ENCODE measurements around the gene OR5B12. TPM values are rescaled to one million over a fixed set of nuclear protein-coding genes. Genes with fewer than 3 reads are reported as not detected.
"Not testable (repeated sequence)": the region's sequence is repeated elsewhere in the genome, so short reads cannot be mapped to it uniquely, and the experiment has no call there.

Gene OR5B12
- total and polyA plus RNA-seq, 2 donors, result 0.07 TPM; not detected in 1

DNA sequence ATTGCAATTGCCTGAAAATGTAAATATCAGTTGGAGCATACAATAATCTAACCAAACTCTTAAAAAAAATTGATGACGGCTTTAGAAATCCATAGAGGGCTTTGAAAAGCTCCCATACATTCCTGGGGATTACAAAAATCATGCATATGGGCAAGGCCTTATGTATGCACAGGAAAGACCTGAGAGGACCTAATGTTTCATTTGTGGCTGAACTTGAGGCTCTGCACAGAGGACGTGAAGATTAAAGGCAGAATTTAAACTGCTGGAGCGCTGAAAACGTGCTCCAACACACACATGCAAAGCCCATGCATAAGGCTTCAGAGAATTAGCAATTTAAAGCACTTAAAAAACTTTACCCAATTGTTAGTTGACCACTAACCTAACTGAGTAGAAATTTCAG, 3.5 kb downstream of the OR5B12 start:
- Histone ChIP-seq H3K4me1 (ENCODE audit: control insufficient read depth in 2 of 2, insufficient read depth in 2 of 2, low read length in 2 of 2) (no peaks in the 10 kb centered on the region), H3K27ac (ENCODE audit: low read depth in 1 of 2, low read length in 1 of 2) (no peak overlapping the region), H3K4me3 (ENCODE audit: low read length in 2 of 2) (no peak overlapping the region), H3K36me3 (ENCODE audit: control insufficient read depth in 2 of 2, insufficient read depth in 2 of 2, low read length in 1 of 2) (no peaks in the 10 kb centered on the region), H3K27me3 (ENCODE audit: control insufficient read depth in 2 of 2, insufficient read depth in 1 of 2, low read length in 1 of 2) (no peaks in the 10 kb centered on the region), H3K9me3 (ENCODE audit: control insufficient read depth in 2 of 2, insufficient read depth in 1 of 2, low read length in 1 of 2) (no peaks in the 10 kb centered on the region)
- DNase-seq (ENCODE audit: low read depth in 6 of 9, low spot score in 9 of 9), result no peak
- WGBS, result 57% methylated on average over 4 of the region's 4 CpGs

DNA sequence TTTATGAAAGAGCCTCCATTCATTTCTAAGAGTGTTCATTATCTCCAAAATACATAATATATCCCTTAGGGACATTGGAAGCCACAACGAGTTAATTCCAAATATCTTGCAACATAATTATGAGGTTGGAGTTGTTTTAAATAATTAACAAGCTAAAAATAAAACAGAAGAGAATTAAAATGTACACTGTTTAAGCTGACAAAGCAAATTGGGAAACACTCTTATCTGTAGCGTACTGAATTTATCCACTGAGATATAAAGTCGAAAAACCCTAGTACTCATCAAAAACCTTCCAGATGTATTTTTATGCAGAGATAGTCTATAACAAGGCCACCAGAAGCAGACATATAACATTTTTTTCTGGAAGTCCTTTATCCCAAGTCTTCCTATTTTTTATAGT, 7.8 kb downstream of the OR5B12 start:
- Histone ChIP-seq H3K27ac (ENCODE audit: low read depth in 1 of 2, low read length in 1 of 2) (no peak overlapping the region), H3K4me1 (ENCODE audit: control insufficient read depth in 2 of 2, insufficient read depth in 2 of 2, low read length in 2 of 2) (no peaks in the 10 kb centered on the region), H3K27me3 (ENCODE audit: control insufficient read depth in 2 of 2, insufficient read depth in 1 of 2, low read length in 1 of 2) (no peaks in the 10 kb centered on the region), H3K9me3 (ENCODE audit: control insufficient read depth in 2 of 2, insufficient read depth in 1 of 2, low read length in 1 of 2) (no peaks in the 10 kb centered on the region), H3K36me3 (ENCODE audit: control insufficient read depth in 2 of 2, insufficient read depth in 2 of 2, low read length in 1 of 2) (no peaks in the 10 kb centered on the region), H3K4me3 (ENCODE audit: low read length in 2 of 2) (no peak overlapping the region)
- 98% methylated on average over 3 of the region's 3 CpGs for WGBS
- DNase-seq (ENCODE audit: low read depth in 6 of 9, low spot score in 9 of 9), result no peak

GRCh38 chr11:58433638-58434203, 8.3 kb downstream of the OR5B12 start:
- DNase-seq (ENCODE audit: low read depth in 6 of 9, low spot score in 9 of 9), result no peak
- 82% methylated on average over 3 of the region's 3 CpGs for WGBS
- Histone ChIP-seq H3K9me3 (ENCODE audit: control insufficient read depth in 2 of 2, insufficient read depth in 1 of 2, low read length in 1 of 2) (no peaks in the 10 kb centered on the region), H3K4me1 (ENCODE audit: control insufficient read depth in 2 of 2, insufficient read depth in 2 of 2, low read length in 2 of 2) (no peaks in the 10 kb centered on the region), H3K27me3 (ENCODE audit: control insufficient read depth in 2 of 2, insufficient read depth in 1 of 2, low read length in 1 of 2) (no peaks in the 10 kb centered on the region), H3K36me3 (ENCODE audit: control insufficient read depth in 2 of 2, insufficient read depth in 2 of 2, low read length in 1 of 2) (no peaks in the 10 kb centered on the region), H3K4me3 (ENCODE audit: low read length in 2 of 2) (no peak overlapping the region), H3K27ac (ENCODE audit: low read depth in 1 of 2, low read length in 1 of 2) (no peak overlapping the region)

- H3K4me3 ChIP-seq (ENCODE audit: low read length in 2 of 2), result no peak overlapping the region
- H3K4me1 ChIP-seq (ENCODE audit: control insufficient read depth in 2 of 2, insufficient read depth in 2 of 2, low read length in 2 of 2), result no peaks in the 10 kb centered on the region
- 66% methylated on average over 1 of the region's 1 CpG for WGBS
- no peak overlapping the region for H3K27ac ChIP-seq (ENCODE audit: low read depth in 1 of 2, low read length in 1 of 2)
- no peaks in the 10 kb centered on the region for H3K36me3 ChIP-seq (ENCODE audit: control insufficient read depth in 2 of 2, insufficient read depth in 2 of 2, low read length in 1 of 2)
- H3K9me3 ChIP-seq (ENCODE audit: control insufficient read depth in 2 of 2, insufficient read depth in 1 of 2, low read length in 1 of 2), result no peaks in the 10 kb centered on the region
- no peak for DNase-seq (ENCODE audit: low read depth in 6 of 9, low spot score in 9 of 9)
- no peaks in the 10 kb centered on the region for H3K27me3 ChIP-seq (ENCODE audit: control insufficient read depth in 2 of 2, insufficient read depth in 1 of 2, low read length in 1 of 2)
These were observed 12.8 kb downstream of the OR5B12 start for GRCh38 chr11:58429273-58429672.

GRCh38 chr11:58428021-58428420, 14.0 kb downstream of the OR5B12 start, which contains the start of gene OR5B2:
TSS of gene OR5B2 (minus strand) at chr11:58428121. CDS start at chr11:58423261, 4,860 bp downstream.
- H3K27me3 ChIP-seq (ENCODE audit: control insufficient read depth in 2 of 2, insufficient read depth in 1 of 2, low read length in 1 of 2), result no peaks in the 10 kb centered on the region
- WGBS, result 81% methylated on average over 3 of the region's 3 CpGs

DNA sequence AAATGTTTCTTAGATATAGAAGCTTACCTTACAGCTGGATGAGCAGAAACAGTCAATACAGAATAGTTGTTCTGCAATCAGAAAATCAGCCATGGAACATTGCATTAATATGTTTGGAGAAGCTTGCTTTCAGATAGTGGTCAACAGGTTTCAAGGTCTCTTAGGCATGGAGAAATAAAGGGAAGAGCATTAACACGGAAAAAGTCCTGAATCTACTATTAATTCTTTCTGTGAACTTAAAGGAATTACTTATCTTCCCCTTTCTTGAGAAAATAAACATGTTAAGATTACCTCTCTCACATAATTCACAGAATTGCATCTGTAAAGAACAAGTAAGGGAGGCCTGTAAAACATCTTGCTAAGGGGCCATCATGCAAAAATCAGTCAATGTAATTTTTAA, 35.3 kb downstream of the OR5B12 start, which contains the start of gene OR5B3:
TSS of gene OR5B3 (minus strand) at position 101 of the 400 bp plus-strand sequence. CDS start 3,465 bp downstream, outside the sequence.
- no peaks in the 10 kb centered on the region for H3K27me3 ChIP-seq (ENCODE audit: control insufficient read depth in 2 of 2, insufficient read depth in 1 of 2, low read length in 1 of 2)
- H3K36me3 ChIP-seq (ENCODE audit: control insufficient read depth in 2 of 2, insufficient read depth in 2 of 2, low read length in 1 of 2), result no peaks in the 10 kb centered on the region
- H3K27ac ChIP-seq (ENCODE audit: low read depth in 1 of 2, low read length in 1 of 2), result no peak within 1 kb of the TSS
- 85% methylated on average over 1 of the region's 1 CpG for WGBS
- H3K4me1 ChIP-seq (ENCODE audit: control insufficient read depth in 2 of 2, insufficient read depth in 2 of 2, low read length in 2 of 2), result no peaks in the 10 kb centered on the region
- DNase-seq (ENCODE audit: low read depth in 6 of 9, low spot score in 9 of 9), result no peak
- no peak within 1 kb of the TSS for H3K4me3 ChIP-seq (ENCODE audit: low read length in 2 of 2)
- no peaks in the 10 kb centered on the region for H3K9me3 ChIP-seq (ENCODE audit: control insufficient read depth in 2 of 2, insufficient read depth in 1 of 2, low read length in 1 of 2)

More at GRCh38 chr11:58428021-58428420, 14.0 kb downstream of the OR5B12 start, which contains the start of gene OR5B2:
- Histone ChIP-seq H3K27ac (ENCODE audit: low read depth in 1 of 2, low read length in 1 of 2) (no peak within 1 kb of the TSS), H3K4me3 (ENCODE audit: low read length in 2 of 2) (no peak within 1 kb of the TSS), H3K36me3 (ENCODE audit: control insufficient read depth in 2 of 2, insufficient read depth in 2 of 2, low read length in 1 of 2) (no peaks in the 10 kb centered on the region), H3K9me3 (ENCODE audit: control insufficient read depth in 2 of 2, insufficient read depth in 1 of 2, low read length in 1 of 2) (no peaks in the 10 kb centered on the region), H3K4me1 (ENCODE audit: control insufficient read depth in 2 of 2, insufficient read depth in 2 of 2, low read length in 2 of 2) (no peaks in the 10 kb centered on the region)
- no peak for DNase-seq (ENCODE audit: low read depth in 6 of 9, low spot score in 9 of 9)

DNA sequence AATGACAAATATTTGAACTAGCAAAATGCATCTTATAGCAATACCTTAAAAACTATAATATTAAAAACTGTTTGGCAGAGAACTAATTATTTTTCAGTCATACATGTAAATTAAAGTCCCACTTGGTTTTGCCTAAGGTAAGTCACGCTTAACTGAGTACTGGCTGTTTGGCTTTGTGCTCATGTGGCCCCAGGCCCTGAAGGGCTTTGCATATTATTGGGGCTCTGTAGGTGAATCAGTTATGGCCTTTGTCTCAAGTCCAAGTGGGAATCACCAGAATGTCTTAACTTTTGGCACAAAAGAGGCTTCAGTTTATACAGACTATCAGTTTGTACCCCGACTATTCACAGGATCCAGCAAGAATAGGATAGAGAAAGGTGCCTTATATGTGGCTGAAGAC, 42.4 kb downstream of the OR5B12 start:
- H3K36me3 ChIP-seq (ENCODE audit: control insufficient read depth in 2 of 2, insufficient read depth in 2 of 2, low read length in 1 of 2); H3K27me3 ChIP-seq (ENCODE audit: control insufficient read depth in 2 of 2, insufficient read depth in 1 of 2, low read length in 1 of 2); DNase-seq (ENCODE audit: low read depth in 6 of 9, low spot score in 9 of 9); H3K27ac ChIP-seq (ENCODE audit: low read depth in 1 of 2, low read length in 1 of 2); H3K4me1 ChIP-seq (ENCODE audit: control insufficient read depth in 2 of 2, insufficient read depth in 2 of 2, low read length in 2 of 2); H3K9me3 ChIP-seq (ENCODE audit: control insufficient read depth in 2 of 2, insufficient read depth in 1 of 2, low read length in 1 of 2); H3K4me3 ChIP-seq (ENCODE audit: low read length in 2 of 2): not testable (repeated sequence)
- WGBS, result 80% methylated on average over 1 of the region's 2 CpGs

DNA sequence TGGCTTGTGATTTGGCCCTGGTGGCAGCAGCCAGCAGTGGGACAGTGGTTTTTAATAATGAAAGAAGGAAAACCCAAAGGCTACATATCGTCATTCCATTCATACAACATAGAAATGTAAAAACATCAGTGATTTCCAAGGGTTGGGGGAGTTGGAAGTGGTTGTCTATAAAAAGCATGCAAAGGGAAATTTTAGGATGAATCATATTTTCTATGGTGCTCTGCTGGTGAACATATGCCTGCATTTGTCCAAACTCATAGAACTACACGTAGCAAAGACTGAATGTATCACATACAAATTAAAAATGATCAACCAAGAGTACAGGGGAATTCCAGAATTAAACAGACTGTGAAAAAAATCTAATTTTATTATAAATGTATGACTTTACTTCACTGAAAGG, 46.5 kb downstream of the OR5B12 start:
- Histone ChIP-seq H3K9me3 (ENCODE audit: control insufficient read depth in 2 of 2, insufficient read depth in 1 of 2, low read length in 1 of 2) (peaks cover 0 to 5% of the 10 kb centered on the region in 2 donors), H3K27me3 (ENCODE audit: control insufficient read depth in 2 of 2, insufficient read depth in 1 of 2, low read length in 1 of 2) (no peaks in the 10 kb centered on the region)
- WGBS, result 86% methylated on average over 2 of the region's 2 CpGs

GRCh38 chr11:58394195-58394594, 47.8 kb downstream of the OR5B12 start:
- Histone ChIP-seq H3K9me3 (ENCODE audit: control insufficient read depth in 2 of 2, insufficient read depth in 1 of 2, low read length in 1 of 2) (peaks cover 0 to 5% of the 10 kb centered on the region in 2 donors), H3K4me3 (ENCODE audit: low read length in 2 of 2) (no peak overlapping the region)

More for the DNA sequence above, 46.5 kb downstream of the OR5B12 start:
- Histone ChIP-seq H3K4me1 (ENCODE audit: control insufficient read depth in 2 of 2, insufficient read depth in 2 of 2, low read length in 2 of 2) (no peaks in the 10 kb centered on the region), H3K36me3 (ENCODE audit: control insufficient read depth in 2 of 2, insufficient read depth in 2 of 2, low read length in 1 of 2) (no peaks in the 10 kb centered on the region), H3K27ac (ENCODE audit: low read depth in 1 of 2, low read length in 1 of 2) (no peak overlapping the region), H3K4me3 (ENCODE audit: low read length in 2 of 2) (no peak overlapping the region)
- DNase-seq (ENCODE audit: low read depth in 6 of 9, low spot score in 9 of 9), result no peak

More at GRCh38 chr11:58394195-58394594, 47.8 kb downstream of the OR5B12 start:
- DNase-seq (ENCODE audit: low read depth in 6 of 9, low spot score in 9 of 9), result no peak
- no peaks in the 10 kb centered on the region for H3K4me1 ChIP-seq (ENCODE audit: control insufficient read depth in 2 of 2, insufficient read depth in 2 of 2, low read length in 2 of 2)
- H3K27ac ChIP-seq (ENCODE audit: low read depth in 1 of 2, low read length in 1 of 2), result no peak overlapping the region
- no peaks in the 10 kb centered on the region for H3K27me3 ChIP-seq (ENCODE audit: control insufficient read depth in 2 of 2, insufficient read depth in 1 of 2, low read length in 1 of 2)
- no peaks in the 10 kb centered on the region for H3K36me3 ChIP-seq (ENCODE audit: control insufficient read depth in 2 of 2, insufficient read depth in 2 of 2, low read length in 1 of 2)
